HG02759 (cell line): ENCODE results near the gene TKTL1.
"Not testable (repeated sequence)": the region's sequence is repeated elsewhere in the genome, so short reads cannot be mapped to it uniquely, and the experiment has no call there.

Source experiments
- ATAC-seq: cut with Tn5 transposase; IDR thresholded peaks from one replicate; pipeline ENCODE4 v1.9.1; 2021; ENCODE audit warnings: mild to moderate bottlenecking, moderate library complexity; ENCODE audit not compliant: unreplicated experiment

TKTL1 gene

GRCh38 chrX:154295664-154296310 is at the start of gene TKTL1:
Gene TKTL1, plus strand, starts transcription at chrX:154295795. Its CDS starts 65 bp downstream, at chrX:154295860.
- no peak for ATAC-seq

GRCh38 chrX:154247377-154248045 is 48.1 kb upstream of the TKTL1 start:
- ATAC-seq = not testable (repeated sequence)

GRCh38 chrX:154248076-154248475 is 47.5 kb upstream of the TKTL1 start:
- not testable (repeated sequence) for ATAC-seq

GRCh38 chrX:154257282-154257681 is 38.3 kb upstream of the TKTL1 start, which contains the start of gene OPN1MW3:
Gene OPN1MW3, plus strand, starts transcription at chrX:154257582. Its CDS starts 38 bp downstream, at chrX:154257620.
- not testable (repeated sequence) for ATAC-seq

- not testable (repeated sequence) for ATAC-seq
Observed at GRCh38 chrX:154258711-154259110, 36.9 kb upstream of the TKTL1 start.

- ATAC-seq = not testable (repeated sequence)
Observed at GRCh38 chrX:154263072-154263471, 32.5 kb upstream of the TKTL1 start.

- ATAC-seq = not testable (repeated sequence)
Observed at GRCh38 chrX:154269245-154269644, 26.4 kb upstream of the TKTL1 start.

GRCh38 chrX:154284489-154285338 is 10.9 kb upstream of the TKTL1 start:
- ATAC-seq = not testable (repeated sequence)

- ATAC-seq = not testable (repeated sequence)
Observed at GRCh38 chrX:154286406-154286805, 9.2 kb upstream of the TKTL1 start.

- no peak for ATAC-seq
Observed at GRCh38 chrX:154294791-154295574, 612 bp upstream of the TKTL1 start, which contains the start of gene TEX28. Gene TEX28, minus strand, starts transcription at chrX:154295124. Its CDS starts 3,007 bp downstream, at chrX:154292117.

GRCh38 chrX:154296731-154297130 is 1.1 kb downstream of the TKTL1 start:
- ATAC-seq = no peak

- ATAC-seq = no peak
Observed at GRCh38 chrX:154298312-154298711, 2.7 kb downstream of the TKTL1 start.

GRCh38 chrX:154300816-154301215 is 5.2 kb downstream of the TKTL1 start:
- no peak for ATAC-seq

GRCh38 chrX:154302998-154303397 is 7.4 kb downstream of the TKTL1 start:
- ATAC-seq = not testable (repeated sequence)

GRCh38 chrX:154303476-154303875 is 7.9 kb downstream of the TKTL1 start:
- no peak for ATAC-seq

- no peak for ATAC-seq
Observed at GRCh38 chrX:154304846-154305245, 9.3 kb downstream of the TKTL1 start.

- no peak for ATAC-seq
Observed at GRCh38 chrX:154305541-154306205, 10.1 kb downstream of the TKTL1 start.

- ATAC-seq = no peak
Observed at GRCh38 chrX:154307202-154307601, 11.6 kb downstream of the TKTL1 start.

GRCh38 chrX:154308108-154308946 is 12.7 kb downstream of the TKTL1 start:
- ATAC-seq = no peak
